K562 (cell line): ENCODE measurements around the gene NECTIN1. TPM values are rescaled to one million over a fixed set of nuclear protein-coding genes. Genes with fewer than 3 reads are reported as not detected.

Experiments
- CBFA2T2 ChIP-seq: fragments of 450-650 bp; conservative IDR thresholded peaks from 2 replicates; pipeline ENCODE4 v1.6.1; 2017; ENCODE audit warnings: mild to moderate bottlenecking
- CBX1 ChIP-seq: sonication (generic); IDR thresholded peaks from 2 replicates; pipeline ENCODE4 v1.6.1; 2016; ENCODE audit warnings: antibody characterized with exemption, low read depth, mild to moderate bottlenecking
- CUX1 ChIP-seq: fragments of 200-800 bp; sonication (Bioruptor generic); IDR thresholded peaks from 2 replicates; pipeline ENCODE4 v1.6.1; 2016; ENCODE audit warnings: missing genetic modification characterization, missing compliant biosample characterization
- GATAD2B ChIP-seq: fragments of 450-650 bp; IDR thresholded peaks from 2 replicates; pipeline ENCODE4 v1.6.1; 2017; ENCODE audit warnings: mild to moderate bottlenecking, borderline replicate concordance
- GMEB1 ChIP-seq: fragments of 250-450 bp; sonication (Bioruptor Pico); IDR thresholded peaks from 2 replicates; pipeline ENCODE4 v1.4.0; 2020; ENCODE audit warnings: mild to moderate bottlenecking
- RREB1 ChIP-seq: fragments of 250-450 bp; sonication (Bioruptor Pico); IDR thresholded peaks from 2 replicates; pipeline ENCODE4 v1.4.0; 2020
- ZBTB1 ChIP-seq: sonication (generic); formaldehyde crosslinking; IDR thresholded peaks from 2 replicates; pipeline ENCODE4 v1.8.1; 2023; ENCODE audit warnings: missing genetic modification reagents, low read depth, mild to moderate bottlenecking, borderline replicate concordance
- ZBTB11 ChIP-seq, 3 experiments: fragments of 200-800 bp in 1 of 3; fragments of 250-450 bp in 1 of 3; fragments of 450-650 bp in 1 of 3; sonication (Bioruptor Pico) in 1 of 3; sonication (Bioruptor generic) in 1 of 3; formaldehyde crosslinking in 1 of 3; IDR thresholded peaks; 2 replicates each; pipeline versions ENCODE4 v1.6.1 to v1.8.0; 2016 to 2022; ENCODE audit warnings: mild to moderate bottlenecking in 2 of 3, missing genetic modification characterization in 2 of 3, missing compliant biosample characterization in 1 of 3, moderate library complexity in 1 of 3
- polyA plus RNA-seq, 8 experiments: library from polyadenylated mRNA; depleted of rRNA in 4 of 8; stranded (reverse) in 5 of 8; unstranded in 3 of 8; fragments of >200 nt; fragmentation: Nextera tagmentation in 2 of 8; fragmentation: Illumina TruSeq in 1 of 8; extraction: Ambion mirVana in 2 of 8; extraction: Trizol in 1 of 8; gene quantifications; 2 replicates each; pipeline versions ENCODE4 v1.2.1 to v1.2.3, GENCODE V29; 2011 to 2014; ENCODE audit warnings: inconsistent platforms in 1 of 8, missing spikeins in 1 of 8
- total RNA-seq, 7 experiments: library from RNA; depleted of rRNA in 6 of 7; stranded (reverse); fragments of >200 nt in 6 of 7; fragmentation: Illumina TruSeq in 2 of 7; extraction: Trizol in 2 of 7; gene quantifications; 2 replicates each; pipeline versions ENCODE4 v1.2.1 to v1.2.3, GENCODE V29; 2011 to 2021; ENCODE audit warnings: low replicate concordance in 1 of 7

NECTIN1 gene
- total and polyA plus RNA-seq, 9 of the 15 experiments (the other 6 are each of a cell fraction or from before 2014, with no cell fraction given) = 0.09 to 0.53 (median 0.23) TPM; not detected in 2

- no peak for TF ChIP-seq CUX1 (CRISPR knock-in tag)
- TF ChIP-seq ZBTB11 (CRISPR knock-in tag; IDR thresholded peaks at IDR 0.05) = peak in 1 of 3 experiments; percentile 49; a peak in 1 of 6 replicates
- TF ChIP-seq GMEB1 (CRISPR knock-in tag) = 0 out of 2 replicates have a peak, but pooled peaks have one; percentile 23
- TF ChIP-seq RREB1 = no peak
- TF ChIP-seq CBX1 = no peak
- peak; percentile 76 for TF ChIP-seq CBFA2T2
- no peak for TF ChIP-seq ZBTB1
- TF ChIP-seq GATAD2B = no peak
Measured at GRCh38 chr11:119594639-119595249, 134.3 kb downstream of the NECTIN1 start (continued).
